Mammary epithelial cell (primary cell): Measurements from ENCODE around the gene BMP8B.
"Not testable (repeated sequence)": the region's sequence is repeated elsewhere in the genome, so short reads cannot be mapped to it uniquely, and the experiment has no call there.

Experiments used
- CTCF ChIP-seq, 2 donors: IDR thresholded peaks in 1 of 2; conservative IDR thresholded peaks in 1 of 2; 2 replicates each; pipeline ENCODE4 v1.5.1; 2011 to 2012; ENCODE audit warnings: inconsistent platforms in 2 of 2, low read length in 2 of 2, mild to moderate bottlenecking in 2 of 2, control low read depth in 1 of 2, low read depth in 1 of 2; ENCODE audit not compliant: insufficient read depth in 1 of 2; ENCODE audit errors: extremely low read depth in 1 of 2
- EZH2 ChIP-seq: IDR thresholded peaks from 2 replicates; pipeline ENCODE4 v1.6.1; 2012; ENCODE audit warnings: low read length, inconsistent platforms, borderline replicate concordance

- TF ChIP-seq EZH2; CTCF (conservative IDR thresholded peaks at IDR 0.05 in 1 of 2, IDR thresholded peaks at IDR 0.05 in 1 of 2; ENCODE audit: extremely low read depth in 1 of 2, insufficient read depth in 1 of 2, low read depth in 1 of 2, low read length in 2 of 2): not testable (repeated sequence)
Measured at GRCh38 chr1:39771022-39771532, 17.6 kb downstream of the BMP8B start, which contains the start of gene OXCT2.
